SH-SY5Y (cell line): ENCODE measurements around the gene MAP3K12.

Source experiments
- GATA2 ChIP-seq: IDR thresholded peaks from 2 replicates; pipeline ENCODE4 v1.6.1; 2011; ENCODE audit warnings: mild to moderate bottlenecking, low read depth, low read length
- GATA3 ChIP-seq: IDR thresholded peaks from 2 replicates; pipeline ENCODE4 v1.6.1; 2011; ENCODE audit warnings: low read depth, mild to moderate bottlenecking, low read length, moderate library complexity

Gene MAP3K12

GRCh38 chr12:53474819-53475218 is 24.4 kb downstream of the MAP3K12 start:
- no peak for TF ChIP-seq GATA2
- TF ChIP-seq GATA3, result no peak

- TF ChIP-seq GATA3 (no peak), GATA2 (no peak)
Measured at GRCh38 chr12:53474077-53474476, 25.2 kb downstream of the MAP3K12 start.

- TF ChIP-seq GATA2 (no peak), GATA3 (no peak)
Measured at GRCh38 chr12:53472056-53472582, 27.1 kb downstream of the MAP3K12 start.

DNA sequence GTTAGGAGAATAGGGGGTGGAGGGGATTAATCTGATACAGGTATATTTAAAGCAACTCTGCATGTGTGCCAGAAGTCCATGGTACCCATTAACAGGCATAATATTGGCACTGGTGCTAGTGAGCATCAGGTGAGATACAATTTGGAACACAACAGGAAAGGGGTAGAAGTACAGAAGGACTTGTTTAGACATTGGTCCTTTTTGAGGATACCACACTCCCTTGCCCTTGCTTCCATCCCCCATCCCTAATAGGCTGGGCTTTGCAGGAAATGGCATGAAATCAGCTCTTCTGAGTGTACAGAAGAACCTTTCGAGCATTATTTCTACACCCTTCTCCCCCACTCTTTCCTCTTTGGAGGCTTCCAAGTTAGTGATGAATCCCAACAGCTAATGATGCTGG is 31.0 kb downstream of the MAP3K12 start:
- TF ChIP-seq GATA3 (no peak), GATA2 (no peak)

GRCh38 chr12:53467880-53468279 is 31.4 kb downstream of the MAP3K12 start:
- TF ChIP-seq GATA3, result no peak
- no peak for TF ChIP-seq GATA2

GRCh38 chr12:53467082-53467481 is 32.2 kb downstream of the MAP3K12 start:
- no peak for TF ChIP-seq GATA3
- TF ChIP-seq GATA2, result no peak

GRCh38 chr12:53466640-53467039 is 32.6 kb downstream of the MAP3K12 start:
- TF ChIP-seq GATA2 (no peak), GATA3 (no peak)

DNA sequence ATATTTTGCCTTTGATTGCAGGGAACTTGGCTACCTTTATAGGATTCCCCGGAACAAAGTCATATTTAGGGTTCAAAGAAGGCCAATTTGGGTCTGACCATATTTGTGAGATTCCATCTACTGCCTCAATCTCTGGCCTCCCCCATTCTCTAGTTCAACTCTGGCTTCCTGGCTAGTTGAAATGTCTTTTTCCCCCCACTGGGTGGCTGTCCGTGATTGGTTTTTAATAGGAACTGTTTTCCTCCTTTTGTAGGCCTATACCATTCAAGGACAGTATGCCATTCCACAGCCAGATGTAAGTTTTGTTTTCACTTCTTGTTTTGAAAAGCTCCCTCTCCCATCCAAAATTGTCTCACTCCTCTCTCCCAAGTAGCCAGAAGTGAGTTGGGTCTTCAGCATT is 33.6 kb downstream of the MAP3K12 start:
- no peak for TF ChIP-seq GATA2
- no peak for TF ChIP-seq GATA3

- TF ChIP-seq GATA3 (no peak), GATA2 (no peak)
Measured at GRCh38 chr12:53464685-53465418, 34.4 kb downstream of the MAP3K12 start.

DNA sequence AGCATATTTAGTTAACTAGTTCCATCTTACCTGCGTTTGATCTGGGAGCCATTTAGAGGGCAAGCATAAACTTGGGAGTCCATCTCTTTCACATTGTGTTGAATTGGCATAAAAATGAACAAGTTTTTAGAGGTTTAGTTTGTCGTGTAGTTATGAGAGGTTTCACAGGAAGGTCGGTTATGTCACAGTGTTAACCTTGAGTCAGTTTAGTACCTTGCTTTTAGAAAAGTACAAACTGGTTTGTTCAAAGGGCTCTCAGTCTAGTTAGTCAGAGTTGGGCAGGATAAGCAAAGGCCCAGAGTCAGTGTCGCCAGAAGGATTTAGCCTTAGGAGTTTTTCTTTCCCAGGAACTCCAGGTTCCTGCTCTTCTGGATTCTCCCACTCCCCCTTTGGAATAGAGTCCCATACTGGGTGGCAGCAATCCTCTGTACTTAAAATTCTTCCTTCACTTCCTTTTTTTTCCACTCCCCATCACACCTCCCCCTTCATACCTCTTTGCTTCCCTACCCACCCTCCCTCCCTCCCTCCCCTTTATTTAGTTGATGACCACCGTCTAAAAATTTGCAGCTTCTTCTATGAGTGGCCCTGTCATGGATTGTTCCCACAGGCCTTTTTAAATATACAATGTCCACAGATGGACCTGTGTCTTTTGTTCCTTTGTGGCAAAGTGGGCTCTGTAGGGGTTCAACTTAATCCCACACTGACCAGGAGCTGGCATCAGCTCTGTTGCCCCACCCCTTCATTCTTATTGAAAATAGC is 35.3 kb downstream of the MAP3K12 start:
- TF ChIP-seq GATA3 (no peak), GATA2 (no peak)

DNA sequence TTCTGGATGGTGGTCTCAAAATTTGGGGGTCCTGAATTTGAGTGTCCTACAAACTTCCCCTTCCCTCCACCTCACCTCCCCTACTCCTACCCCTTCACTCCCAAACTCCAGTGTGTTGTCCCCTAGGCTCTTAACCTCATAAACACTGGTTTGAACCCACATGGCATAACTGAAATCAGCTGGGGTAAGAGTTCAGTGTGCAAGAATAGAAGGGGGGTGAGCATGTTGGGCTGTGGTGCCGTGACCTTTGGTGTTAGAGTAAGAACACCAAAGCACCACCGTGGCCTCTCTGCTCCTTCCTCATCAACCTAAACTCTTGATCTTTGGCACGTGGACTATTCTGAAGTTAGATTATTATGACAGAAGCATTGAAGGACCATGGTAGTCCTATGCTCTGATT is 36.3 kb downstream of the MAP3K12 start:
- TF ChIP-seq GATA2 (no peak), GATA3 (no peak)

DNA sequence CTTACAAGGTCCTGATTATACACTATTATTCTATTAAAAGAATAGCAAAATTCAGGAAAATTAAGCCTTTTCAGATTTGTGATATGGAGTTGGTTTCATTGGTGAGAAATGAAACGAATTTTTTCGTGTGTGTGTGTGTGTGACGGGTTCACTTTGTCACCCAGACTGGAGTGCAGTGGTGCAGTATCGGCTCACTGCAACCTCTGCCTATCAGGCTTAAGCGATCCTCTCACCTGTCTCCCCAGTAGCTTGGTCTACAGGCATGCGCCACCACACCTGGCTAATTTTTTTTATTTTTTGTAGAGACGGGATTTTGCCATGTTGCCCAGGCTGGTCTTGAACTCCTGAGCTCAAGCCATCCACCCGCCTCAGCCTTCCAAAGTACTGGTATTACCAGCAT is 37.7 kb downstream of the MAP3K12 start:
- TF ChIP-seq GATA2 (no peak), GATA3 (no peak)

DNA sequence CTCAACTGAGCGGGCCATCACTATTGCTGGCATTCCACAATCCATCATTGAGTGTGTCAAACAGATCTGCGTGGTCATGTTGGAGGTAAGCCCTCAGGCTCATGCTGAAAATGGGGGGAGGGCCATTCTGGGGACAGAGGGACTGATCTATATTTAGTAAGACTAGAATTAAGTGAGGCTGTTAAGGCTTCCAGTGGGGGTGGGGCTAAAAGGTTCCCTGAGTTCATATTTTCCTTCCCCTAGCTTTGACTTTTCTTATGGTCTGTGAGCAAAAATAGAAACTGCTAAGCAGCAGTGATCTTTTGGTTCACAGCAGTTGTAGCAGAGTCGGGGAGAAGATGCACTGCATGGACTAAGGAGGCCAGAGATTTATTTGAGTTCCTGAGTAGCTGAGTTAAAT is 38.2 kb downstream of the MAP3K12 start:
- TF ChIP-seq GATA3, result no peak
- TF ChIP-seq GATA2, result no peak

GRCh38 chr12:53459097-53459496 is 40.2 kb downstream of the MAP3K12 start:
- TF ChIP-seq GATA3 (no peak), GATA2 (no peak)

- no peak for TF ChIP-seq GATA2
- no peak for TF ChIP-seq GATA3
Measured at GRCh38 chr12:53456654-53457366, 42.4 kb downstream of the MAP3K12 start.

- no peak for TF ChIP-seq GATA3
- TF ChIP-seq GATA2, result 0 out of 2 replicates have a peak, but pooled peaks have one; percentile 37
Measured at GRCh38 chr12:53454707-53455106, 44.6 kb downstream of the MAP3K12 start.
